ENCODE data around the gene C11orf68.

C11orf68 gene

GRCh38 chr11:65873318-65874156 is 45.3 kb downstream of the C11orf68 start:
- Histone ChIP-seq H3K4ac (ENCODE audit: low read length) (no peak overlapping the region), H4K91ac (ENCODE audit: low read depth, low read length, poor library complexity) (no peak overlapping the region), H2BK5ac (ENCODE audit: low read length) (no peak overlapping the region), H3K4me1 (ENCODE audit: control insufficient read depth in 2 of 2, insufficient read depth in 1 of 2, low read depth in 1 of 2, low read length in 2 of 2) (peaks cover 0 to 22% of the 10 kb centered on the region in 2 donors), H3K4me2 (ENCODE audit: insufficient read depth, low read length, poor library complexity, severe bottlenecking) (peak overlapping the region; percentile 100), H3K23ac (ENCODE audit: low read depth, low read length, poor library complexity) (peak overlapping the region; percentile 94), H3K9ac (ENCODE audit: low read depth, low read length, poor library complexity) (peak overlapping the region; percentile 94), H2AFZ (ENCODE audit: low read length) (peak overlapping the region; percentile 86), H3K14ac (ENCODE audit: low read length) (no peak overlapping the region), H3K36me3 (replicated peaks in 1 of 2; ENCODE audit: control insufficient read depth in 2 of 2, insufficient read depth in 2 of 2, low read length in 2 of 2) (no peaks in the 10 kb centered on the region), H3K27ac (replicated peaks; ENCODE audit: low read length) (peak overlapping the region; percentile 34), H3K27me3 (ENCODE audit: control insufficient read depth in 3 of 3, insufficient read depth in 3 of 3, low read depth in 1 of 3, low read length in 3 of 3) (peaks cover 0 to 5% (median 0%) of the 10 kb centered on the region in 3 experiments), H2BK12ac (ENCODE audit: low read length) (peak overlapping the region; percentile 73), H3K18ac (ENCODE audit: low read length) (peak overlapping the region; percentile 93), H4K8ac (ENCODE audit: low read depth, low read length) (no peak overlapping the region), H3K9me3 (replicated peaks in 1 of 2; ENCODE audit: control insufficient read depth in 2 of 2, insufficient read depth in 1 of 2, low read depth in 1 of 2, low read length in 2 of 2) (peaks cover 0 to 2% of the 10 kb centered on the region in 2 donors), H3K79me1 (ENCODE audit: low read depth, low read length) (peaks cover 2% of the 10 kb centered on the region), H2AK5ac (ENCODE audit: low read depth, low read length) (no peak overlapping the region), H3K4me3 (ENCODE audit: low read length in 2 of 2) (peak overlapping the region; percentile 40 to 86), H2BK15ac (ENCODE audit: low read length) (no peak overlapping the region), H2BK120ac (ENCODE audit: low read depth, low read length) (no peak overlapping the region)
- DNase-seq (ENCODE audit: low spot score), result peak; percentile 92
- no CpG with 5 or more reads among the region's 54 CpGs for WGBS, 2 donors (ENCODE audit: extremely low coverage in 2 of 2, insufficient read length in 2 of 2, insufficient replicate concordance in 1 of 2)

- no CpG with 5 or more reads among the region's 69 CpGs for WGBS, 2 donors (ENCODE audit: extremely low coverage in 2 of 2, insufficient read length in 2 of 2, insufficient replicate concordance in 1 of 2)
- Histone ChIP-seq H3K79me1 (ENCODE audit: low read depth, low read length) (peaks cover 2% of the 10 kb centered on the region), H4K8ac (ENCODE audit: low read depth, low read length) (peak within 1 kb of the TSS; percentile 65), H2BK12ac (ENCODE audit: low read length) (peak within 1 kb of the TSS; percentile 73), H3K4ac (ENCODE audit: low read length) (no peak within 1 kb of the TSS), H3K9me3 (replicated peaks in 1 of 2; ENCODE audit: control insufficient read depth in 2 of 2, insufficient read depth in 1 of 2, low read depth in 1 of 2, low read length in 2 of 2) (no peaks in the 10 kb centered on the region), H3K4me2 (ENCODE audit: insufficient read depth, low read length, poor library complexity, severe bottlenecking) (peak within 1 kb of the TSS; percentile 100), H3K27me3 (ENCODE audit: control insufficient read depth in 3 of 3, insufficient read depth in 3 of 3, low read depth in 1 of 3, low read length in 3 of 3) (peaks cover 0 to 5% (median 0%) of the 10 kb centered on the region in 3 experiments), H3K18ac (ENCODE audit: low read length) (peak within 1 kb of the TSS; percentile 97), H3K4me3 (ENCODE audit: low read length in 2 of 2) (peak within 1 kb of the TSS; percentile 40 to 87), H2BK120ac (ENCODE audit: low read depth, low read length) (no peak within 1 kb of the TSS), H3K23ac (ENCODE audit: low read depth, low read length, poor library complexity) (peak within 1 kb of the TSS; percentile 94), H3K4me1 (ENCODE audit: control insufficient read depth in 2 of 2, insufficient read depth in 1 of 2, low read depth in 1 of 2, low read length in 2 of 2) (peaks cover 3 to 22% of the 10 kb centered on the region in 2 donors), H3K14ac (ENCODE audit: low read length) (peak within 1 kb of the TSS; percentile 71), H2BK15ac (ENCODE audit: low read length) (peak within 1 kb of the TSS; percentile 71), H3K36me3 (replicated peaks in 1 of 2; ENCODE audit: control insufficient read depth in 2 of 2, insufficient read depth in 2 of 2, low read length in 2 of 2) (peaks cover 0 to 3% of the 10 kb centered on the region in 2 donors), H3K27ac (replicated peaks; ENCODE audit: low read length) (peak within 1 kb of the TSS; percentile 34), H3K9ac (ENCODE audit: low read depth, low read length, poor library complexity) (peak within 1 kb of the TSS; percentile 94), H2AK5ac (ENCODE audit: low read depth, low read length) (peak within 1 kb of the TSS; percentile 94), H4K91ac (ENCODE audit: low read depth, low read length, poor library complexity) (no peak within 1 kb of the TSS), H2BK5ac (ENCODE audit: low read length) (no peak within 1 kb of the TSS), H2AFZ (ENCODE audit: low read length) (peak within 1 kb of the TSS; percentile 86)
- DNase-seq (ENCODE audit: low spot score), result peak; percentile 18
Observed at GRCh38 chr11:65872586-65873317, 46.1 kb downstream of the C11orf68 start, which contains the start of gene EFEMP2. Gene EFEMP2, minus strand, starts transcription at chr11:65872800. Its CDS starts 446 bp downstream, at chr11:65872354.

DNA sequence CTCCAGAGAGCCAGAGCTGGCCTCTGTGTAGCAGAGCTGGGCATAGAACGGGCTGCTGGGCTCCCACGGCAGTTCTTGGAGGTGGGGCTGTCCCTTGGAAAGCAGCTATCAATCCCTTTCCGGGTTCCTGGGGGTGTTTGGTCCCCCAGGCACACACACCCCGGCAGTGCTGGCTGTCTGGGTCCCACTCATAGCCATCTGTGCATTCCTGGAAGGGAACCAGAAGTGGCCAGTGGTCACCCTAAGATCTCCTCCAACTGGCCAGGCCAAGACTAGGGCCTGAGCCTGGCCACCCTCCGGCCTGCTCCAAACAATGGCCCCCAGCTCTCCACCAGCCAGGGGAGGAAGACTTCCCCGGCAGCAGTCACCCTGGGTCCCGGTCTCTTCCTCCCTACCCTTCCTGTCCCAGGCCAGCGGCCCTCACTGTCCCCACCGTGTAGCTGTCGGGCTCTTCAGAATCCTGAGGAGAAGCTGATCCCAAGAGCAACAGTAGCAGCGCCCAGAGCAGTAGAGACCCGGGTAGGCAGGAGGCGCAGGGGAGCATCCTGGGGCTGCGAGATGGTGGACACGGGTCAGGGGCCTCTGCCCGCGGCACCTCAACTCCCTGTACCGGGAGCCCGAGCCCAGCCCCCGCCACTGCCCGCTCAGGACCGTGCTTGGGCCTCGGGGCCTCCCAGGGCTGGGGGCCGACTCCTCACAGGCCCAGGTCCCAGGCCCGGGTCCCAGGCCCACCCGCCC is 46.9 kb downstream of the C11orf68 start:
- no peak overlapping the region for H4K91ac ChIP-seq (ENCODE audit: low read depth, low read length, poor library complexity)
- H2AFZ ChIP-seq (ENCODE audit: low read length), result peak overlapping the region; percentile 75
- no CpG with 5 or more reads among the region's 26 CpGs for WGBS, 2 donors (ENCODE audit: extremely low coverage in 2 of 2, insufficient read length in 2 of 2, insufficient replicate concordance in 1 of 2)
- no peak overlapping the region for H4K8ac ChIP-seq (ENCODE audit: low read depth, low read length)
- no peak overlapping the region for H3K27ac ChIP-seq (replicated peaks; ENCODE audit: low read length)
- H2BK15ac ChIP-seq (ENCODE audit: low read length), result peak overlapping the region; percentile 71
- no peak overlapping the region for H2BK5ac ChIP-seq (ENCODE audit: low read length)
- peaks cover 2% of the 10 kb centered on the region for H3K79me1 ChIP-seq (ENCODE audit: low read depth, low read length)
- DNase-seq (ENCODE audit: low spot score), result peak; percentile 23
- H3K18ac ChIP-seq (ENCODE audit: low read length), result peak overlapping the region; percentile 90
- H3K4me3 ChIP-seq (ENCODE audit: low read length in 2 of 2), result peak overlapping the region in 1 of 2 donors; percentile 75
- H2AK5ac ChIP-seq (ENCODE audit: low read depth, low read length), result peak overlapping the region; percentile 94
- H3K4me2 ChIP-seq (ENCODE audit: insufficient read depth, low read length, poor library complexity, severe bottlenecking), result peak overlapping the region; percentile 44
- H3K36me3 ChIP-seq (replicated peaks in 1 of 2; ENCODE audit: control insufficient read depth in 2 of 2, insufficient read depth in 2 of 2, low read length in 2 of 2), result peaks cover 1 to 10% of the 10 kb centered on the region in 2 donors
- H3K23ac ChIP-seq (ENCODE audit: low read depth, low read length, poor library complexity), result no peak overlapping the region
- H2BK12ac ChIP-seq (ENCODE audit: low read length), result no peak overlapping the region
- H3K4ac ChIP-seq (ENCODE audit: low read length), result no peak overlapping the region
- H2BK120ac ChIP-seq (ENCODE audit: low read depth, low read length), result no peak overlapping the region
- peaks cover 0 to 5% (median 0%) of the 10 kb centered on the region in 3 experiments for H3K27me3 ChIP-seq (ENCODE audit: control insufficient read depth in 3 of 3, insufficient read depth in 3 of 3, low read depth in 1 of 3, low read length in 3 of 3)
- H3K14ac ChIP-seq (ENCODE audit: low read length), result no peak overlapping the region
- peak overlapping the region; percentile 80 for H3K9ac ChIP-seq (ENCODE audit: low read depth, low read length, poor library complexity)
- no peaks in the 10 kb centered on the region for H3K9me3 ChIP-seq (replicated peaks in 1 of 2; ENCODE audit: control insufficient read depth in 2 of 2, insufficient read depth in 1 of 2, low read depth in 1 of 2, low read length in 2 of 2)
- peaks cover 5 to 22% of the 10 kb centered on the region in 2 donors for H3K4me1 ChIP-seq (ENCODE audit: control insufficient read depth in 2 of 2, insufficient read depth in 1 of 2, low read depth in 1 of 2, low read length in 2 of 2)
